ENCODE results near the gene PROX1.

The PROX1 gene

DNA sequence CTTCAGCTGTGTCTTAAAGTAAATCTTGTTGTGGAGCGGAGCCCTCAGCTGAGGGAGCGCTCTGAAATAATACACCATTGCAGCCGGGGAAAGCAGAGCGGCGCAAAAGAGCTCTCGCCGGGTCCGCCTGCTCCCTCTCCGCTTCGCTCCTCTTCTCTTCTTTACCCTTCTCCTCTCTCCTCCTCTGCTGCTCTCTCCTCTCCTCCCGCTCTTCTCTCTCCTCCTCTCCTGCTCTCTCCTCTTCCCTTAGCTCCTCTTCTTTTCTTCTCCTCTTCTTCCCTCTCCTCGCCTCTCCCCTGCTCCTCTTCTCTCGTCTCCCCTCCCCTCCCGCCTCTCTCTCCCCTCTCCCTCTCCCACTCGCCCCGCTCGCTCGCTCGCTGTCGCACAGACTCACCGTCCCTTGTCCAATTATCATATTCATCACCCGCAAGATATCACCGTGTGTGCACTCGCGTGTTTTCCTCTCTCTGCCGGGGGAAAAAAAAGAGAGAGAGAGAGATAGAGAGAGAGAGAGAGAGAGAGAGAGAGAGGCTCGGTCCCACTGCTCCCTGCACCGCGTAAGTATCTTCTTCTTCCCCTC lies at the start of gene PROX1:
PROX1 (plus strand) TSS at position 47 of the 580 bp plus-strand sequence. CDS start 8,563 bp downstream, outside the sequence.
- DNase-seq (ENCODE audit: low spot score) = peak; percentile 92

DNA sequence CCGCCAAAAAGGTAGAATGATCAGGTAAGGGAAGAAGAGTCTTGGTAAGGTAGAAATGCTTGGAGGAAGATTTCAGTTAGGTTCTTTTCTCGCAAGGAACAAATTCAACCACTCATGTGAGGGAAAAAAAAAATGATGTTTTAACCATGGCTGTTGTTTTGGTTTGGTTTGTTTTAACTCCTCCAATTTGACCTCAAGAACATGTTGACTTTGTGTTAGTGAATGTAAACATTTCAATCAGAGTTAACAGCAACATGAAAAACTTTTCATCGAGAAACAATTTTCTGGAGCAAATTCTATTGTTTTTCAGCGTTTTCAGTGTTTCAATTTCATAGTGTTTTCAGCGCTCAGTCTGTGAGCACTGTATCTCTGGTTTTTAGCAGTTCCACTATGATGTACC lies 49.0 kb upstream of the PROX1 start:
- DNase-seq (ENCODE audit: low spot score) = no peak

GRCh38 chr1:213939888-213940287 lies 47.9 kb upstream of the PROX1 start:
- DNase-seq (ENCODE audit: low spot score) = no peak

- no peak for DNase-seq (ENCODE audit: low spot score)
These were observed 46.8 kb upstream of the PROX1 start for GRCh38 chr1:213940947-213941346.

GRCh38 chr1:213942061-213942460 lies 45.7 kb upstream of the PROX1 start:
- no peak for DNase-seq (ENCODE audit: low spot score)

- DNase-seq (ENCODE audit: low spot score) = no peak
These were observed 40.5 kb upstream of the PROX1 start for GRCh38 chr1:213947200-213947801.

- DNase-seq (ENCODE audit: low spot score) = no peak
These were observed 35.9 kb upstream of the PROX1 start for GRCh38 chr1:213951876-213952275.

DNA sequence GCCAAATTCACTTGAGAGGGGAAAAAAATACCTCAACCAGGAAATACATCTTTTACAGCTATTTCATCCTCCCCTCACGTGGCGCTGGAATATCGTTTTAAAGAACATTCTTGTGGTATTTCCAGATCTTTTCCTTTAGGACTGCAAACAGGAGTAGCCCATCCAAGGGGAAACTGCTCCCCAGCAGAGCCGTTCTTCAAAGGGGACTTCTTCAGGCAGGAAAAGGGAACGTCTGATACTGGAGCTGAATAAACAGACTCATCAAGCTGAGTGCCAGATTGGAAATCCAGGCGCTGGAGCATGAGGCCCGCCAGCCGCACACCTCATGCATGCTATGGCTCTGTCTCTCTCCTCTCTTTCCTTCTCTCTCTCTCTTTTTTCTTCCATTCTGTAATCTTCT lies 34.0 kb upstream of the PROX1 start:
- no peak for DNase-seq (ENCODE audit: low spot score)

DNA sequence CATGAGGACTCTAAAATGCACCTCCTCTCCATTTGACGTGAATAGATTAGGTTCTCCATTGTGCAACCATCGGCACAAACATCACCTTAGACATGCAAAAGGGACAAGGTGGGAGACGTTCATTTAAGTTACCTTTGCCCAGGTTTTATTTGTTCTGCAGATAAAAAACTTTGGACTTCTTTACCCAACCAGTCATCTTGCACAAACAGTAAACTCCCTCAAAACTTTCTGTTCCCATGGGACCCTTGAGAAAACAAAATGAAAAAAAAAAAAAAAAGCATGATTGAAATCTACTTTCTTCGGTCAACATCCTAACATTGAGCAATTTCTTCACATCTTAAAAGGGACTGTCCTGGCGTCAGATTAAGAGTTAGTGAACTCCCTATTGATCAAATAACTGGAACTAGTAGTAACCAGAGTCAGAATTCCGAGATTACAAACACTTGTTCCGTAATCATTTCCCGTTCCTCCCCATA lies 31.4 kb upstream of the PROX1 start:
- DNase-seq (ENCODE audit: low spot score) = no peak

GRCh38 chr1:213958346-213958745 lies 29.4 kb upstream of the PROX1 start:
- DNase-seq (ENCODE audit: low spot score) = no peak

GRCh38 chr1:213960963-213961362 lies 26.8 kb upstream of the PROX1 start:
- DNase-seq (ENCODE audit: low spot score) = no peak

GRCh38 chr1:213962508-213962907 lies 25.3 kb upstream of the PROX1 start:
- DNase-seq (ENCODE audit: low spot score) = no peak

- DNase-seq (ENCODE audit: low spot score) = no peak
These were observed 21.7 kb upstream of the PROX1 start for GRCh38 chr1:213966122-213966521.

DNA sequence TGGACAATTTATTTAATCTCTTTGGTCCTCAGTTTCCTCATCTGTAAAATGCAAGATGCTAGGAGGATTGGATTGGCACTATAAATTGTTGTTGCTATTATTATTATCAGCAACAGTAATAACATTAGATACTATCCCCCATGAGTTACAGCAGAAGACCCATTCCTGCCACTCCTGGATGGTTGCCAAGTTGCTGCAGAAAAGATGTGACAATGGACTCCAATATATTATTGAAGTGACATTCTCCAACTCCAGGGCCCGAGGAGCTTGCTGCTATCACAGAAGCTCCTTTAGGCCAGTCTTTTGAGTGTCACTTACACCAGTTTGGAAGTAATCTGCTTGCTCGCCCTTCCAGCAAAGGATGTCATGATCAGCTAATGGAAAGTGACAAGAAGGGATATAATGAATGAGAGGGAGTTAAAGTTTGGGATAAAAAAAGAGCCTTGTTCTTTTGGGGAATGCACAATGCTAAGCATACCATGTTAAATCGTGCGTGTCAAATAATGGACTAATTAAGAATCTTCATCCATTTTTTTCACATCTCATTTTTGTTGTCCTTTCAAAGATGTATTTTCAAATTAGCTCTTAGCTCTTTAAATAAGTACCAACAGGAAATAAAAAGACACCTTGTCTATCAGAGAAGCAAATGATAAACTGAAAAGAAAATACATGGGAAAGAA lies 19.5 kb upstream of the PROX1 start:
- no peak for DNase-seq (ENCODE audit: low spot score)

- no peak for DNase-seq (ENCODE audit: low spot score)
These were observed 17.7 kb upstream of the PROX1 start for GRCh38 chr1:213969958-213970555.

DNA sequence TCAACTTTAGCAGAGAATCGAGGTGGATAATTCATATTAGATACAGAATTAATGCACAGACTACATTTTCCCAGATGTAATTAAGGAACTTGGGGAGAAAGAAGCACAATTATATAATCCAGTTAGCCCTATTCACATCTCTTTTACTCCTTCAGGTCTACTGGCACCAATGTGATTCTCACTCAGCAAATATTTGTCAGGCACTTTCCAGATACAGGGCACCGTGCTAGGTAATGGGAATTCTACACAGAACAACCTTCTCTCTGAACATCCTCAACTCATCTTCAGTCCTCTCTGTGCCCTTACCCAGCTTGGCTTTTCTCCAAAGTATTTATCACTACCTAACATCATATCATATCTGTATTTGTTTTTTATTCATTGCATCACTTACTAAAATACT lies 15.6 kb upstream of the PROX1 start:
- no peak for DNase-seq (ENCODE audit: low spot score)

GRCh38 chr1:213973129-213973528 lies 14.6 kb upstream of the PROX1 start:
- DNase-seq (ENCODE audit: low spot score) = no peak

DNA sequence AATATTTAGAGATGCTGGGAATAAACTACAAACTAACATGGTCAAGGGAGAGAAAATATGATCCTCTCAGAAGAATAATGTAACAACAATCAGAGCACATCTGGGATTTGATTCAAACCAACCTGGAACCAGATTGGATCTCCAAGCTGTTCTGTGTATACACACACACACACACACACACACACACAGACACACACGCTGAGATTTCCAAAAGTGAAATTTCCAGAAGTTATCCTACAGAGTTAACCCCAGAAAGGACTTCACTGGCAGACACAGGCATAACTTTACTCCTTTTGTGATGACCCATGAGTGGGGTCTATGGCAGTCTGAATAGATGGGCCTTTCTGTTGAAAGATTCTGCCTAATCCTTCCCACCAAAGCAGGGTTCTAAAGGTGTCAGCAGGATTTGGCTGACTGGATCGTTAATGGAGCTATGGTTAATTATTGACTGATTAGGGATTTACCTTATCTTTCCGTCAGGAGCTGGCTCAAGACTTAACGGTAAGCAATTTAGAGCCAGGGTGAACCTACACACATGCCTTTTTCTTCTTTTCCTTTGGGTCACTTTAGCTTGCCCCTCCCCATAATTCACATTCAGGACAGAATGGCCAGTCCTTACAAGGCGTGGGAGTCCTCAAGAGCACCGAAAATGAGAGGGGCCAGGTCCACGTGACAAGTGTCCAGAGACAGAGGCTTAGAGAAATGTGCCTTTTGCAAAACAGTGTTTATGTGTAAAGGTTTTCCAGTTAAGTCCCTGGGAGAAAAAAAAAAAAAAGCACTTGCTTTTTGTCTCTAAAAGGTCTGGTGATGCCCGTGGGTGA lies 10.9 kb upstream of the PROX1 start:
- DNase-seq (ENCODE audit: low spot score) = no peak

DNA sequence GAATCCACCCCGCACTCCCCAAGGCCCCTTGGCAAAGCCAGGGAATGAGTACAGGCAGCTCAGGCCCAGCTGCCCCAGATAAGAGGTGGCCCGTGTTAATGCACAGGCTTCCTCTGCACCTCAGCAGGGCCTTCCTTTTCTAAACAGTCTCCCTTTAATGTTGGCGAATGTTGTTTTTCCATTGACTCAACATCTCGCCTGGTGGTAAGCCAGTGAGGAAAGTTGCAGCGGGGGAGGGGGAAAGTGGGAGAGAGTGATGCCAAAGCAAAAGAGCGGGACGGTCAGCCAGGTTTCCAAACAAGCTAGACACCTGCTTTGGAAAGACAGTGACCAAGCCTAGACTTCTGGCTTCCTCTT lies 10.3 kb upstream of the PROX1 start:
- no peak for DNase-seq (ENCODE audit: low spot score)

GRCh38 chr1:213977909-213978308 lies 9.9 kb upstream of the PROX1 start:
- no peak for DNase-seq (ENCODE audit: low spot score)

- DNase-seq (ENCODE audit: low spot score) = no peak
These were observed 7.8 kb upstream of the PROX1 start for GRCh38 chr1:213979751-213980586.

All from Ammon's horn (tissue), 1 donor.